ENCODE data around the gene STX4.
"Not testable (repeated sequence)": the region's sequence is repeated elsewhere in the genome, so short reads cannot be mapped to it uniquely, and the experiment has no call there.

Gene STX4

GRCh38 chr16:30998852-30999761, 34.3 kb upstream of the STX4 start:
- no peak for DNase-seq (ENCODE audit: low read depth in 2 of 2)

GRCh38 chr16:31000671-31001382, 32.5 kb upstream of the STX4 start:
- no peak for DNase-seq (ENCODE audit: low read depth in 2 of 2)

- DNase-seq (ENCODE audit: low read depth in 2 of 2), result no peak
Measured at GRCh38 chr16:31001507-31002249, 31.7 kb upstream of the STX4 start.

- DNase-seq (ENCODE audit: low read depth in 2 of 2), result no peak
Measured at GRCh38 chr16:31002250-31002700, 31.1 kb upstream of the STX4 start.

- DNase-seq (ENCODE audit: low read depth in 2 of 2), result no peak
Measured at GRCh38 chr16:31002862-31003341, 30.5 kb upstream of the STX4 start.

- no peak for DNase-seq (ENCODE audit: low read depth in 2 of 2)
Measured at GRCh38 chr16:31003744-31004143, 29.6 kb upstream of the STX4 start.

- no peak for DNase-seq (ENCODE audit: low read depth in 2 of 2)
Measured at GRCh38 chr16:31004658-31005057, 28.7 kb upstream of the STX4 start.

GRCh38 chr16:31005350-31006085, 27.8 kb upstream of the STX4 start:
- no peak for DNase-seq (ENCODE audit: low read depth in 2 of 2)

GRCh38 chr16:31006086-31006385, 27.3 kb upstream of the STX4 start:
- DNase-seq (ENCODE audit: low read depth in 2 of 2), result no peak

- DNase-seq (ENCODE audit: low read depth in 2 of 2), result no peak
Measured at GRCh38 chr16:31006589-31006988, 26.8 kb upstream of the STX4 start.

- no peak for DNase-seq (ENCODE audit: low read depth in 2 of 2)
Measured at GRCh38 chr16:31007684-31008083, 25.7 kb upstream of the STX4 start.

- DNase-seq (ENCODE audit: low read depth in 2 of 2), result no peak
Measured at GRCh38 chr16:31008149-31008548, 25.2 kb upstream of the STX4 start.

GRCh38 chr16:31008551-31008950, 24.8 kb upstream of the STX4 start:
- no peak for DNase-seq (ENCODE audit: low read depth in 2 of 2)

- DNase-seq (ENCODE audit: low read depth in 2 of 2), result no peak
Measured at GRCh38 chr16:31009120-31009519, 24.2 kb upstream of the STX4 start.

- no peak for DNase-seq (ENCODE audit: low read depth in 2 of 2)
Measured at GRCh38 chr16:31009894-31010584, 23.3 kb upstream of the STX4 start.

- DNase-seq (ENCODE audit: low read depth in 2 of 2), result peak in 1 of 2 donors; percentile 20
Measured at GRCh38 chr16:31010585-31011325, 22.6 kb upstream of the STX4 start, which contains the start of gene STX1B. Gene STX1B, minus strand, starts transcription at chr16:31010638. Its CDS starts 242 bp downstream, at chr16:31010396.

- not testable (repeated sequence) for DNase-seq (ENCODE audit: low read depth in 2 of 2)
Measured at GRCh38 chr16:31011815-31012214, 21.5 kb upstream of the STX4 start.

GRCh38 chr16:31013292-31013691, 20.1 kb upstream of the STX4 start:
- DNase-seq (ENCODE audit: low read depth in 2 of 2), result not testable (repeated sequence)

GRCh38 chr16:31016018-31016417, 17.3 kb upstream of the STX4 start:
- no peak for DNase-seq (ENCODE audit: low read depth in 2 of 2)

GRCh38 chr16:31017756-31018155, 15.6 kb upstream of the STX4 start:
- not testable (repeated sequence) for DNase-seq (ENCODE audit: low read depth in 2 of 2)
